Measurements from ENCODE around the gene PCDHGB3. TPM values are rescaled to one million over a fixed set of nuclear protein-coding genes. Genes with fewer than 3 reads are reported as not detected.
"Not testable (repeated sequence)": the region's sequence is repeated elsewhere in the genome, so short reads cannot be mapped to it uniquely, and the experiment has no call there.

PCDHGB3 gene
- total RNA-seq, 5 donors from 2014 or later (not counting 1 experiment from before 2014, with no cell fraction given): 0.20 to 0.85 (median 0.41) TPM

- WGBS (ENCODE audit: insufficient coverage): 56% methylated on average over 33 of the region's 39 CpGs
- H3K4me1 Mint-ChIP-seq; H3K9me3 ChIP-seq; H3K4me1 ChIP-seq (ENCODE audit: control insufficient read depth in 1 of 2, extremely low read depth in 1 of 2, insufficient read depth in 2 of 2, low read length in 2 of 2); H3K36me3 ChIP-seq (ENCODE audit: control insufficient read depth in 2 of 2, extremely low read depth in 1 of 2, insufficient read depth in 1 of 2, low read length in 1 of 2); H3K4me3 Mint-ChIP-seq; ATAC-seq (replicated peaks in 1 of 4); H3K4me3 ChIP-seq (ENCODE audit: control insufficient read depth in 1 of 2, extremely low read depth in 1 of 2, low read length in 1 of 2); POLR2A ChIA-PET; H3K27ac ChIP-seq (ENCODE audit: low read length); DNase-seq; H3K27ac Mint-ChIP-seq: not testable (repeated sequence)
- CTCF ChIA-PET: interaction anchor here in 1 of 2 donors (0.6 kb wide), 2 partner anchors 112 to 789 kb away, joined by 3 to 4 read pairs; no protein-coding TSS in a partner anchor
- Mint-ChIP-seq H3K27me3 (peaks cover 63 to 87% of the 10 kb centered on the region in 2 donors), H3K9me3 (peaks cover 10 to 56% (median 46%) of the 10 kb centered on the region in 3 donors), H3K36me3 (peaks cover 12% of the 10 kb centered on the region)
- H3K27me3 ChIP-seq (replicated peaks in 1 of 2; ENCODE audit: control insufficient read depth in 2 of 2, extremely low read depth in 1 of 2, insufficient read depth in 2 of 2, low read length in 1 of 2): peaks cover 14 to 44% of the 10 kb centered on the region in 2 experiments
These were observed 37.5 kb upstream of the PCDHGB3 start for GRCh38 chr5:141332571-141332970.

- H3K9me3 Mint-ChIP-seq: peaks cover 21 to 59% (median 51%) of the 10 kb centered on the region in 3 donors
- DNase-seq: peak in 1 of 35 experiments; percentile 18
- Histone ChIP-seq H3K27me3 (replicated peaks in 1 of 2; ENCODE audit: control insufficient read depth in 2 of 2, extremely low read depth in 1 of 2, insufficient read depth in 2 of 2, low read length in 1 of 2) (peaks cover 5 to 35% of the 10 kb centered on the region in 2 experiments), H3K4me1 (ENCODE audit: control insufficient read depth in 1 of 2, extremely low read depth in 1 of 2, insufficient read depth in 2 of 2, low read length in 2 of 2) (no peaks in the 10 kb centered on the region), H3K4me3 (ENCODE audit: control insufficient read depth in 1 of 2, extremely low read depth in 1 of 2, low read length in 1 of 2) (peak within 1 kb of the TSS in 1 of 2 donors; percentile 17), H3K9me3 (peaks cover 9% of the 10 kb centered on the region), H3K36me3 (ENCODE audit: control insufficient read depth in 2 of 2, extremely low read depth in 1 of 2, insufficient read depth in 1 of 2, low read length in 1 of 2) (no peaks in the 10 kb centered on the region), H3K27ac (ENCODE audit: low read length) (no peak within 1 kb of the TSS)
- POLR2A ChIA-PET: no interaction called here
- peaks cover 17% of the 10 kb centered on the region for H3K36me3 Mint-ChIP-seq
- peaks cover 0 to 2% (median 0%) of the 10 kb centered on the region in 3 donors for H3K4me1 Mint-ChIP-seq
- WGBS (ENCODE audit: insufficient coverage): 27% methylated on average over 21 of the region's 27 CpGs
- no peak within 1 kb of the TSS for H3K27ac Mint-ChIP-seq
- CTCF ChIA-PET: interaction anchor here (0.6 to 1.4 kb wide), 5 partner anchors 9 to 1472 kb away, joined by 3 read pairs; no protein-coding TSS in a partner anchor
- H3K4me3 Mint-ChIP-seq: peak within 1 kb of the TSS in 2 of 3 donors; percentile 19 to 49
- peaks cover 67 to 85% of the 10 kb centered on the region in 2 donors for H3K27me3 Mint-ChIP-seq
- no peak for ATAC-seq (replicated peaks in 1 of 4)
These were observed 31.3 kb upstream of the PCDHGB3 start, which contains the start of gene PCDHGA2 for GRCh38 chr5:141338538-141339306. TSS of gene PCDHGA2 (plus strand) at chr5:141338760.

GRCh38 chr5:141340781-141341354 lies 29.2 kb upstream of the PCDHGB3 start:
- H3K27ac Mint-ChIP-seq; ATAC-seq (replicated peaks in 1 of 4); H3K27ac ChIP-seq (ENCODE audit: low read length); POLR2A ChIA-PET; H3K4me3 Mint-ChIP-seq; H3K4me1 Mint-ChIP-seq; DNase-seq; H3K4me1 ChIP-seq (ENCODE audit: control insufficient read depth in 1 of 2, extremely low read depth in 1 of 2, insufficient read depth in 2 of 2, low read length in 2 of 2); H3K9me3 ChIP-seq; CTCF ChIA-PET; H3K4me3 ChIP-seq (ENCODE audit: control insufficient read depth in 1 of 2, extremely low read depth in 1 of 2, low read length in 1 of 2); H3K36me3 ChIP-seq (ENCODE audit: control insufficient read depth in 2 of 2, extremely low read depth in 1 of 2, insufficient read depth in 1 of 2, low read length in 1 of 2): not testable (repeated sequence)
- WGBS (ENCODE audit: insufficient coverage): 72% methylated on average over 26 of the region's 45 CpGs
- Mint-ChIP-seq H3K9me3 (peaks cover 16 to 54% (median 50%) of the 10 kb centered on the region in 3 donors), H3K36me3 (peaks cover 21% of the 10 kb centered on the region), H3K27me3 (peaks cover 63 to 81% of the 10 kb centered on the region in 2 donors)
- H3K27me3 ChIP-seq (replicated peaks in 1 of 2; ENCODE audit: control insufficient read depth in 2 of 2, extremely low read depth in 1 of 2, insufficient read depth in 2 of 2, low read length in 1 of 2): peaks cover 6 to 47% of the 10 kb centered on the region in 2 experiments

GRCh38 chr5:141342773-141343172 lies 27.3 kb upstream of the PCDHGB3 start:
- H3K4me1 Mint-ChIP-seq: peaks cover 0 to 2% (median 0%) of the 10 kb centered on the region in 3 donors
- ChIA-PET POLR2A (no interaction called here), CTCF (no interaction called here)
- H3K4me3 Mint-ChIP-seq: no peak overlapping the region
- Histone ChIP-seq H3K4me3 (ENCODE audit: control insufficient read depth in 1 of 2, extremely low read depth in 1 of 2, low read length in 1 of 2) (no peak overlapping the region), H3K27ac (ENCODE audit: low read length) (no peak overlapping the region), H3K4me1 (ENCODE audit: control insufficient read depth in 1 of 2, extremely low read depth in 1 of 2, insufficient read depth in 2 of 2, low read length in 2 of 2) (no peaks in the 10 kb centered on the region), H3K27me3 (replicated peaks in 1 of 2; ENCODE audit: control insufficient read depth in 2 of 2, extremely low read depth in 1 of 2, insufficient read depth in 2 of 2, low read length in 1 of 2) (peaks cover 4 to 51% of the 10 kb centered on the region in 2 experiments), H3K36me3 (ENCODE audit: control insufficient read depth in 2 of 2, extremely low read depth in 1 of 2, insufficient read depth in 1 of 2, low read length in 1 of 2) (no peaks in the 10 kb centered on the region), H3K9me3 (peaks cover 3% of the 10 kb centered on the region)
- no peak for ATAC-seq (replicated peaks in 1 of 4)
- peaks cover 16 to 46% (median 41%) of the 10 kb centered on the region in 3 donors for H3K9me3 Mint-ChIP-seq
- no peak for DNase-seq
- 0% methylated on average over 1 of the region's 1 CpG for WGBS (ENCODE audit: insufficient coverage)
- H3K27ac Mint-ChIP-seq: no peak overlapping the region
- H3K36me3 Mint-ChIP-seq: peaks cover 18% of the 10 kb centered on the region
- H3K27me3 Mint-ChIP-seq: peaks cover 62 to 76% of the 10 kb centered on the region in 2 donors

GRCh38 chr5:141343242-141343952 lies 26.6 kb upstream of the PCDHGB3 start, which contains the start of gene PCDHGA3:
TSS of gene PCDHGA3 (plus strand) at chr5:141343829. CDS start at chr5:141344034, 205 bp downstream.
- peak within 1 kb of the TSS; percentile 24 to 53 (median 39) for H3K4me3 Mint-ChIP-seq
- H3K9me3 ChIP-seq: no peaks in the 10 kb centered on the region
- H3K4me1 ChIP-seq (ENCODE audit: control insufficient read depth in 1 of 2, extremely low read depth in 1 of 2, insufficient read depth in 2 of 2, low read length in 2 of 2): no peaks in the 10 kb centered on the region
- H3K27me3 ChIP-seq (replicated peaks in 1 of 2; ENCODE audit: control insufficient read depth in 2 of 2, extremely low read depth in 1 of 2, insufficient read depth in 2 of 2, low read length in 1 of 2): peaks cover 4 to 51% of the 10 kb centered on the region in 2 experiments
- H3K4me1 Mint-ChIP-seq: peaks cover 0 to 2% (median 0%) of the 10 kb centered on the region in 3 donors
- H3K27me3 Mint-ChIP-seq: peaks cover 61 to 74% of the 10 kb centered on the region in 2 donors
- H3K27ac Mint-ChIP-seq: no peak within 1 kb of the TSS
- peaks cover 12% of the 10 kb centered on the region for H3K36me3 Mint-ChIP-seq
- H3K36me3 ChIP-seq (ENCODE audit: control insufficient read depth in 2 of 2, extremely low read depth in 1 of 2, insufficient read depth in 1 of 2, low read length in 1 of 2): no peaks in the 10 kb centered on the region
- H3K9me3 Mint-ChIP-seq: peaks cover 16 to 40% (median 35%) of the 10 kb centered on the region in 3 donors
- no peak within 1 kb of the TSS for H3K27ac ChIP-seq (ENCODE audit: low read length)
- DNase-seq (peak in 1 of 35 experiments; percentile 37), ATAC-seq (replicated peaks in 1 of 4) (no peak)
- 26% methylated on average over 5 of the region's 9 CpGs for WGBS (ENCODE audit: insufficient coverage)
- CTCF ChIA-PET: interaction anchor here in 1 of 2 donors (0.6 to 1.4 kb wide), 3 partner anchors 9 to 221 kb away, joined by 3 to 4 read pairs (median 3); no protein-coding TSS in a partner anchor
- H3K4me3 ChIP-seq (ENCODE audit: control insufficient read depth in 1 of 2, extremely low read depth in 1 of 2, low read length in 1 of 2): peak within 1 kb of the TSS in 1 of 2 donors; percentile 36
- POLR2A ChIA-PET: no interaction called here
